Activated T-helper 9 cell treated with anti-CD3 and anti-CD28 coated beads, Interleukin-2, amount 50 U/mL, for 16 hours (primary cell): ENCODE results near the gene MEGF11.
A peak's percentile ranks its signal among the peaks of the same experiment; 100 is the strongest.
"Not testable (repeated sequence)": the region's sequence is repeated elsewhere in the genome, so short reads cannot be mapped to it uniquely, and the experiment has no call there.

Experiments
- DNase-seq: peaks from one replicate; pipeline ENCODE4 v3.0.0-alpha.2; 2020; ENCODE audit warnings: low read depth

The MEGF11 gene

GRCh38 chr15:66001042-66001441, 252.5 kb downstream of the MEGF11 start:
- no peak for DNase-seq

- DNase-seq, result no peak
These were observed 255.1 kb downstream of the MEGF11 start for GRCh38 chr15:65998486-65998885.

GRCh38 chr15:65996901-65997300, 256.6 kb downstream of the MEGF11 start:
- no peak for DNase-seq

- no peak for DNase-seq
These were observed 258.7 kb downstream of the MEGF11 start for GRCh38 chr15:65994832-65995231.

- DNase-seq, result no peak
These were observed 259.8 kb downstream of the MEGF11 start for GRCh38 chr15:65993762-65994161.

- no peak for DNase-seq
These were observed 260.3 kb downstream of the MEGF11 start for GRCh38 chr15:65993236-65993635.

- DNase-seq, result no peak
These were observed 261.6 kb downstream of the MEGF11 start for GRCh38 chr15:65991721-65992483.

- no peak for DNase-seq
These were observed 263.1 kb downstream of the MEGF11 start for GRCh38 chr15:65990298-65990981.

GRCh38 chr15:65987100-65987499, 266.4 kb downstream of the MEGF11 start:
- no peak for DNase-seq

GRCh38 chr15:65986416-65986815, 267.1 kb downstream of the MEGF11 start:
- DNase-seq, result no peak

GRCh38 chr15:65985387-65985786, 268.2 kb downstream of the MEGF11 start:
- DNase-seq, result no peak

GRCh38 chr15:65982627-65983322, 270.8 kb downstream of the MEGF11 start:
- DNase-seq, result no peak

GRCh38 chr15:65981837-65982626, 271.5 kb downstream of the MEGF11 start:
- DNase-seq, result peak; percentile 31

- no peak for DNase-seq
These were observed 272.6 kb downstream of the MEGF11 start for GRCh38 chr15:65980824-65981456.

GRCh38 chr15:65979837-65980236, 273.7 kb downstream of the MEGF11 start:
- no peak for DNase-seq

GRCh38 chr15:65979316-65979715, 274.2 kb downstream of the MEGF11 start:
- no peak for DNase-seq

- DNase-seq, result no peak
These were observed 275.4 kb downstream of the MEGF11 start for GRCh38 chr15:65978110-65978509.

- not testable (repeated sequence) for DNase-seq
These were observed 277.4 kb downstream of the MEGF11 start for GRCh38 chr15:65976196-65976595.

GRCh38 chr15:65971741-65971995, 281.9 kb downstream of the MEGF11 start:
- no peak for DNase-seq

- DNase-seq, result no peak
These were observed 282.4 kb downstream of the MEGF11 start for GRCh38 chr15:65970937-65971740.
